ENCODE measurements around the gene CNTN4.

- TF ChIP-seq GATA2 (IDR thresholded peaks at IDR 0.05; ENCODE audit: insufficient read depth, insufficient read length, low read depth, low read length): no peak
- TF ChIP-seq, protein P1, sequence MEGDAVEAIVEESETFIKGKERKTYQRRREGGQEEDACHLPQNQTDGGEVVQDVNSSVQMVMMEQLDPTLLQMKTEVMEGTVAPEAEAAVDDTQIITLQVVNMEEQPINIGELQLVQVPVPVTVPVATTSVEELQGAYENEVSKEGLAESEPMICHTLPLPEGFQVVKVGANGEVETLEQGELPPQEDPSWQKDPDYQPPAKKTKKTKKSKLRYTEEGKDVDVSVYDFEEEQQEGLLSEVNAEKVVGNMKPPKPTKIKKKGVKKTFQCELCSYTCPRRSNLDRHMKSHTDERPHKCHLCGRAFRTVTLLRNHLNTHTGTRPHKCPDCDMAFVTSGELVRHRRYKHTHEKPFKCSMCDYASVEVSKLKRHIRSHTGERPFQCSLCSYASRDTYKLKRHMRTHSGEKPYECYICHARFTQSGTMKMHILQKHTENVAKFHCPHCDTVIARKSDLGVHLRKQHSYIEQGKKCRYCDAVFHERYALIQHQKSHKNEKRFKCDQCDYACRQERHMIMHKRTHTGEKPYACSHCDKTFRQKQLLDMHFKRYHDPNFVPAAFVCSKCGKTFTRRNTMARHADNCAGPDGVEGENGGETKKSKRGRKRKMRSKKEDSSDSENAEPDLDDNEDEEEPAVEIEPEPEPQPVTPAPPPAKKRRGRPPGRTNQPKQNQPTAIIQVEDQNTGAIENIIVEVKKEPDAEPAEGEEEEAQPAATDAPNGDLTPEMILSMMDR (IDR thresholded peaks at IDR 0.05; ENCODE audit: extremely low read depth in 1 of 2, insufficient read depth in 1 of 2, low read depth in 1 of 2, low read length in 2 of 2): no peak
- TF ChIP-seq FOS (IDR thresholded peaks at IDR 0.05; ENCODE audit: borderline replicate concordance, insufficient read depth, low read length): no peak
- no peak for TF ChIP-seq POLR2A (IDR thresholded peaks at IDR 0.05; ENCODE audit: low read depth, low read length)
- no peak for TF ChIP-seq EZH2 (IDR thresholded peaks at IDR 0.05; ENCODE audit: borderline replicate concordance, low read depth, low read length, severe bottlenecking)
- TF ChIP-seq, protein P2, sequence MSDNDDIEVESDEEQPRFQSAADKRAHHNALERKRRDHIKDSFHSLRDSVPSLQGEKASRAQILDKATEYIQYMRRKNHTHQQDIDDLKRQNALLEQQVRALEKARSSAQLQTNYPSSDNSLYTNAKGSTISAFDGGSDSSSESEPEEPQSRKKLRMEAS (IDR thresholded peaks at IDR 0.05; ENCODE audit: insufficient read depth, insufficient read length): no peak
These were observed 170.1 kb downstream of the CNTN4 start for GRCh38 chr3:2268779-2269178.

Data from endothelial cell of umbilical vein (primary cell).